Activated T-cell treated with anti-CD3 and anti-CD28 coated beads, Interleukin-2, amount 50 U/mL, for 72 hours (primary cell): ENCODE measurements around the gene FANCC. TPM values are rescaled to one million over a fixed set of nuclear protein-coding genes. Genes with fewer than 3 reads are reported as not detected.
"Not testable (repeated sequence)": the region's sequence is repeated elsewhere in the genome, so short reads cannot be mapped to it uniquely, and the experiment has no call there.

Source experiments
- ATAC-seq, 2 donors: fragments of 150-1000 bp; cut with Tn5 transposase; replicated peaks in 1 of 2; 2 replicates each; pipeline ENCODE4 v1.10.0; 2021; ENCODE audit warnings: moderate library complexity in 2 of 2, mild to moderate bottlenecking in 1 of 2
- DNase-seq, 2 donors: peaks; one replicate each; pipeline ENCODE4 v3.0.0; 2021 to 2022; ENCODE audit warnings: mixed read lengths in 1 of 2
- H3K27ac Mint-ChIP-seq: one replicate; pipeline ENCODE4 v1.8.0; 2022; ENCODE audit warnings: mild to moderate bottlenecking, moderate library complexity, mixed read lengths
- H3K27me3 Mint-ChIP-seq: one replicate; pipeline ENCODE4 v1.8.0; 2022; ENCODE audit warnings: low read depth, mixed read lengths
- H3K36me3 Mint-ChIP-seq, 2 donors: one replicate each; pipeline ENCODE4 v1.8.0; 2022; ENCODE audit warnings: mixed read lengths in 2 of 2, mild to moderate bottlenecking in 1 of 2; ENCODE audit not compliant: insufficient read depth in 2 of 2
- H3K4me1 Mint-ChIP-seq: one replicate; pipeline ENCODE4 v1.8.0; 2022; ENCODE audit warnings: low read depth, mixed read lengths
- H3K4me3 Mint-ChIP-seq, 2 donors: one replicate each; pipeline ENCODE4 v1.8.0; 2022; ENCODE audit warnings: mild to moderate bottlenecking in 2 of 2, mixed read lengths in 2 of 2, moderate library complexity in 2 of 2
- H3K9me3 Mint-ChIP-seq, 2 donors: one replicate each; pipeline ENCODE4 v1.8.0; 2022; ENCODE audit warnings: mixed read lengths in 2 of 2
- total RNA-seq, 2 donors: library from RNA; stranded (reverse); gene quantifications; one replicate each; pipeline ENCODE4 v1.2.3, GENCODE V29; 2022

The FANCC gene
- total RNA-seq, 2 donors from 2014 or later: 13.6 to 15.6 TPM

GRCh38 chr9:95344735-95345325 lies 27.3 kb upstream of the FANCC start:
- Mint-ChIP-seq H3K4me3 (no peak overlapping the region), H3K4me1 (peaks cover 14% of the 10 kb centered on the region), H3K36me3 (no peaks in the 10 kb centered on the region), H3K27ac (no peak overlapping the region), H3K9me3 (no peaks in the 10 kb centered on the region), H3K27me3 (peaks cover 35% of the 10 kb centered on the region)
- DNase-seq (no peak), ATAC-seq (no peak)

- Mint-ChIP-seq H3K27me3 (peaks cover 27% of the 10 kb centered on the region), H3K4me3 (no peak overlapping the region), H3K36me3 (no peaks in the 10 kb centered on the region), H3K9me3 (no peaks in the 10 kb centered on the region), H3K4me1 (peaks cover 12% of the 10 kb centered on the region), H3K27ac (no peak overlapping the region)
- ATAC-seq (peak; percentile 86 to 91), DNase-seq (peak in 1 of 2 donors; percentile 10)
These were observed 26.3 kb upstream of the FANCC start for GRCh38 chr9:95343725-95344287.

GRCh38 chr9:95342571-95342970 lies 25.1 kb upstream of the FANCC start:
- Mint-ChIP-seq H3K27ac (no peak overlapping the region), H3K4me1 (peaks cover 12% of the 10 kb centered on the region), H3K27me3 (peaks cover 18% of the 10 kb centered on the region), H3K36me3 (no peaks in the 10 kb centered on the region), H3K9me3 (no peaks in the 10 kb centered on the region), H3K4me3 (no peak overlapping the region)
- ATAC-seq (no peak), DNase-seq (no peak)

GRCh38 chr9:95341293-95341962 lies 23.9 kb upstream of the FANCC start:
- H3K27me3 Mint-ChIP-seq: peaks cover 9% of the 10 kb centered on the region
- no peaks in the 10 kb centered on the region for H3K36me3 Mint-ChIP-seq
- ATAC-seq (no peak), DNase-seq (no peak)
- H3K4me1 Mint-ChIP-seq: peaks cover 12% of the 10 kb centered on the region
- H3K4me3 Mint-ChIP-seq: no peak overlapping the region
- no peaks in the 10 kb centered on the region for H3K9me3 Mint-ChIP-seq
- H3K27ac Mint-ChIP-seq: no peak overlapping the region

GRCh38 chr9:95338243-95338642 lies 20.7 kb upstream of the FANCC start:
- Mint-ChIP-seq H3K27ac (no peak overlapping the region), H3K4me3 (no peak overlapping the region), H3K36me3 (no peaks in the 10 kb centered on the region), H3K9me3 (no peaks in the 10 kb centered on the region), H3K4me1 (peaks cover 2% of the 10 kb centered on the region), H3K27me3 (peaks cover 3% of the 10 kb centered on the region)
- ATAC-seq: no peak
- DNase-seq: no peak

- H3K27me3 Mint-ChIP-seq: peaks cover 7% of the 10 kb centered on the region
- no peak overlapping the region for H3K27ac Mint-ChIP-seq
- no peak overlapping the region for H3K4me3 Mint-ChIP-seq
- no peaks in the 10 kb centered on the region for H3K4me1 Mint-ChIP-seq
- DNase-seq (peak; percentile 39 to 45), ATAC-seq (peak in 1 of 2 donors; percentile 43)
- H3K9me3 Mint-ChIP-seq: no peaks in the 10 kb centered on the region
- no peaks in the 10 kb centered on the region for H3K36me3 Mint-ChIP-seq
These were observed 18.8 kb upstream of the FANCC start for GRCh38 chr9:95336281-95336680.

GRCh38 chr9:95333426-95333825 lies 15.9 kb upstream of the FANCC start:
- no peak for ATAC-seq
- Mint-ChIP-seq H3K36me3 (no peaks in the 10 kb centered on the region), H3K27me3 (peaks cover 9% of the 10 kb centered on the region), H3K4me1 (no peaks in the 10 kb centered on the region), H3K27ac (no peak overlapping the region), H3K4me3 (no peak overlapping the region), H3K9me3 (no peaks in the 10 kb centered on the region)
- no peak for DNase-seq

GRCh38 chr9:95332860-95333259 lies 15.4 kb upstream of the FANCC start:
- Mint-ChIP-seq H3K4me1 (no peaks in the 10 kb centered on the region), H3K27ac (no peak overlapping the region), H3K36me3 (no peaks in the 10 kb centered on the region), H3K4me3 (no peak overlapping the region), H3K9me3 (no peaks in the 10 kb centered on the region), H3K27me3 (peaks cover 9% of the 10 kb centered on the region)
- ATAC-seq: no peak
- DNase-seq: no peak

GRCh38 chr9:95330720-95331404 lies 13.4 kb upstream of the FANCC start:
- H3K4me3 Mint-ChIP-seq: no peak overlapping the region
- no peak for ATAC-seq
- no peak for DNase-seq
- H3K27me3 Mint-ChIP-seq: peaks cover 9% of the 10 kb centered on the region
- H3K9me3 Mint-ChIP-seq: peaks cover 2% of the 10 kb centered on the region in 2 donors
- H3K4me1 Mint-ChIP-seq: no peaks in the 10 kb centered on the region
- H3K36me3 Mint-ChIP-seq: peaks cover 2 to 3% of the 10 kb centered on the region in 2 donors
- no peak overlapping the region for H3K27ac Mint-ChIP-seq

GRCh38 chr9:95329061-95329460 lies 11.6 kb upstream of the FANCC start:
- H3K27me3 Mint-ChIP-seq, H3K9me3 Mint-ChIP-seq, H3K36me3 Mint-ChIP-seq, H3K27ac Mint-ChIP-seq, H3K4me1 Mint-ChIP-seq, ATAC-seq, H3K4me3 Mint-ChIP-seq, DNase-seq: not testable (repeated sequence)

- H3K36me3 Mint-ChIP-seq: peaks cover 5 to 6% of the 10 kb centered on the region in 2 donors
- ATAC-seq: no peak
- H3K4me3 Mint-ChIP-seq: no peak overlapping the region
- peaks cover 2 to 5% of the 10 kb centered on the region in 2 donors for H3K9me3 Mint-ChIP-seq
- H3K27me3 Mint-ChIP-seq: peaks cover 9% of the 10 kb centered on the region
- DNase-seq: no peak
- H3K4me1 Mint-ChIP-seq: no peaks in the 10 kb centered on the region
- H3K27ac Mint-ChIP-seq: no peak overlapping the region
These were observed 9.8 kb upstream of the FANCC start for GRCh38 chr9:95327239-95327865.

- no peak overlapping the region for H3K27ac Mint-ChIP-seq
- no peak for DNase-seq
- no peaks in the 10 kb centered on the region for H3K27me3 Mint-ChIP-seq
- H3K4me3 Mint-ChIP-seq: no peak overlapping the region
- H3K36me3 Mint-ChIP-seq: peaks cover 5 to 6% of the 10 kb centered on the region in 2 donors
- H3K4me1 Mint-ChIP-seq: no peaks in the 10 kb centered on the region
- no peak for ATAC-seq
- peaks cover 2 to 5% of the 10 kb centered on the region in 2 donors for H3K9me3 Mint-ChIP-seq
These were observed 7.7 kb upstream of the FANCC start for GRCh38 chr9:95325221-95325620.

GRCh38 chr9:95317893-95318211 lies 343 bp upstream of the FANCC start:
- ATAC-seq (no peak), DNase-seq (no peak)
- Mint-ChIP-seq H3K27me3 (peaks cover 14% of the 10 kb centered on the region), H3K4me3 (peak overlapping the region; percentile 85 to 95), H3K4me1 (peaks cover 43% of the 10 kb centered on the region), H3K27ac (peak overlapping the region; percentile 96), H3K9me3 (no peaks in the 10 kb centered on the region), H3K36me3 (peaks cover 0 to 2% of the 10 kb centered on the region in 2 donors)
